Neural cell (in vitro differentiated cells): ENCODE data around the gene GRM2. TPM values are rescaled to one million over a fixed set of nuclear protein-coding genes. Genes with fewer than 3 reads are reported as not detected.

ENCODE experiments used
- H2AFZ ChIP-seq: fragments of 200-600, 300-800 bp; sonication (generic), shearing (Covaris generic); 2 replicates; pipeline ENCODE4 v1.6.0; 2014; ENCODE audit warnings: low read depth, mild to moderate bottlenecking, antibody characterized with exemption, low read length, moderate library complexity
- H3F3A ChIP-seq: fragments of 200-600 bp; shearing (Covaris generic); 2 replicates; pipeline ENCODE4 v1.6.1; 2016; ENCODE audit warnings: mild to moderate bottlenecking, moderate library complexity, mixed read lengths, antibody characterized with exemption, low read length; ENCODE audit not compliant: insufficient read depth, poor library complexity, severe bottlenecking
- H3K27ac ChIP-seq: fragments of 200-600, 300-800 bp; sonication (generic), shearing (Covaris generic); 2 replicates; pipeline ENCODE4 v1.5.1; 2014; ENCODE audit warnings: mild to moderate bottlenecking, low read length, moderate library complexity
- H3K27me3 ChIP-seq: fragments of 300-800, 200-600 bp; sonication (generic), shearing (Covaris generic); 2 replicates; pipeline ENCODE4 v1.6.0; 2014; ENCODE audit warnings: mild to moderate bottlenecking, low read depth, low read length, moderate library complexity; ENCODE audit not compliant: insufficient read depth
- H3K36me3 ChIP-seq: fragments of 300-800, 200-600 bp; sonication (generic), shearing (Covaris generic); 2 replicates; pipeline ENCODE4 v1.5.1; 2014; ENCODE audit warnings: mild to moderate bottlenecking, antibody characterized with exemption, low read length, moderate library complexity; ENCODE audit not compliant: insufficient read depth
- H3K4me2 ChIP-seq: fragments of 300-800, 200-600 bp; sonication (generic), shearing (Covaris generic); 2 replicates; pipeline ENCODE4 v1.6.0; 2014; ENCODE audit warnings: mild to moderate bottlenecking, low read length
- H3K4me3 ChIP-seq: fragments of 300-800, 200-600 bp; sonication (generic), shearing (Covaris generic); 2 replicates; pipeline ENCODE4 v1.5.1; 2014; ENCODE audit warnings: mild to moderate bottlenecking, low read length, moderate library complexity
- H3K79me2 ChIP-seq: fragments of 200-600 bp; shearing (Covaris generic); replicated peaks from 2 replicates; pipeline ENCODE4 v1.6.0; 2014; ENCODE audit warnings: mild to moderate bottlenecking, low read length, moderate library complexity; ENCODE audit not compliant: insufficient read depth
- H3K9ac ChIP-seq: fragments of 300-800, 200-600 bp; sonication (generic), shearing (Covaris generic); 2 replicates; pipeline ENCODE4 v1.6.1; 2016; ENCODE audit warnings: mild to moderate bottlenecking, low read length, mixed read lengths
- H3K9me2 ChIP-seq: fragments of 200-600 bp; shearing (Covaris generic); 2 replicates; pipeline ENCODE4 v1.6.1; 2016; ENCODE audit warnings: mild to moderate bottlenecking, low read length, mixed read lengths; ENCODE audit not compliant: insufficient read depth
- H3K9me3 ChIP-seq: fragments of 200-600, 300-800 bp; sonication (generic), shearing (Covaris generic); 2 replicates; pipeline ENCODE4 v1.6.1; 2016; ENCODE audit warnings: mild to moderate bottlenecking, mixed run types, low read length, moderate library complexity, mixed read lengths
- H4K20me1 ChIP-seq: fragments of 200-600 bp; shearing (Covaris generic); 2 replicates; pipeline ENCODE4 v1.6.1; 2016; ENCODE audit warnings: mild to moderate bottlenecking, mixed run types; ENCODE audit not compliant: insufficient read depth
- CTCF ChIP-seq: fragments of 450-650 bp; IDR thresholded peaks from 2 replicates; pipeline ENCODE4 v1.5.1; 2014; ENCODE audit warnings: antibody characterized with exemption, mild to moderate bottlenecking, moderate library complexity; ENCODE audit not compliant: poor library complexity, severe bottlenecking
- EP300 ChIP-seq: fragments of 450-650 bp; conservative IDR thresholded peaks from 2 replicates; pipeline ENCODE4 v1.6.1; 2014; ENCODE audit warnings: antibody characterized with exemption, mild to moderate bottlenecking, moderate library complexity; ENCODE audit not compliant: poor library complexity, severe bottlenecking
- EZH2 ChIP-seq: fragments of 200-600, 300-800 bp; shearing (Covaris generic), sonication (generic); IDR thresholded peaks from 2 replicates; pipeline ENCODE4 v1.6.1; 2014; ENCODE audit warnings: antibody characterized with exemption, low read length, borderline replicate concordance, mild to moderate bottlenecking; ENCODE audit not compliant: insufficient read depth, poor library complexity, severe bottlenecking
- MXI1 ChIP-seq: fragments of 450-650 bp; conservative IDR thresholded peaks from 2 replicates; pipeline ENCODE4 v1.6.1; 2014; ENCODE audit warnings: antibody characterized with exemption, mild to moderate bottlenecking; ENCODE audit not compliant: poor library complexity, severe bottlenecking
- POLR2AphosphoS5 ChIP-seq: IDR thresholded peaks from 2 replicates; pipeline ENCODE4 v1.6.1; 2012
- RAD21 ChIP-seq: fragments of 450-650 bp; conservative IDR thresholded peaks from 2 replicates; pipeline ENCODE4 v1.6.1; 2014; ENCODE audit warnings: antibody characterized with exemption, mild to moderate bottlenecking, moderate library complexity
- REST ChIP-seq: IDR thresholded peaks from 2 replicates; pipeline ENCODE4 v1.6.1; 2012; ENCODE audit warnings: borderline replicate concordance
- SMC3 ChIP-seq: fragments of 450-650 bp; conservative IDR thresholded peaks from 2 replicates; pipeline ENCODE4 v1.6.1; 2014; ENCODE audit warnings: antibody characterized with exemption, mild to moderate bottlenecking, moderate library complexity; ENCODE audit not compliant: poor library complexity
- TAF1 ChIP-seq: IDR thresholded peaks from 2 replicates; pipeline ENCODE4 v1.6.1; 2012; ENCODE audit warnings: low read depth
- polyA plus RNA-seq: library from polyadenylated mRNA; depleted of rRNA; stranded (reverse); fragments of >200 nt; gene quantifications from 2 replicates; pipeline ENCODE4 v1.2.3, GENCODE V29; 2014

The GRM2 gene
- polyA plus RNA-seq, 1 donor from 2014 or later = 9.1 TPM

GRCh38 chr3:51659942-51660341 lies 46.9 kb upstream of the GRM2 start:
- no peak overlapping the region for H3K9ac ChIP-seq
- peaks cover 4% of the 10 kb centered on the region for H3K36me3 ChIP-seq
- TF ChIP-seq REST = no peak
- TF ChIP-seq RAD21 = no peak
- no peak for TF ChIP-seq EP300
- no peak for TF ChIP-seq EZH2
- no peak for TF ChIP-seq MXI1
- no peak for TF ChIP-seq SMC3
- TF ChIP-seq TAF1 = no peak
- no peak for TF ChIP-seq CTCF
- no peak for TF ChIP-seq POLR2AphosphoS5
- H3F3A ChIP-seq = no peaks in the 10 kb centered on the region
- no peaks in the 10 kb centered on the region for H3K27me3 ChIP-seq
- no peak overlapping the region for H3K4me3 ChIP-seq
- no peak overlapping the region for H2AFZ ChIP-seq
- H3K4me2 ChIP-seq = no peak overlapping the region
- no peaks in the 10 kb centered on the region for H3K79me2 ChIP-seq
- H3K27ac ChIP-seq = no peak overlapping the region
- H3K9me2 ChIP-seq = no peaks in the 10 kb centered on the region
- no peaks in the 10 kb centered on the region for H4K20me1 ChIP-seq
- no peaks in the 10 kb centered on the region for H3K9me3 ChIP-seq

GRCh38 chr3:51662456-51662855 lies 44.4 kb upstream of the GRM2 start:
- Histone ChIP-seq H3K4me2 (no peak overlapping the region), H3K79me2 (no peaks in the 10 kb centered on the region), H2AFZ (no peak overlapping the region), H3K9me3 (no peaks in the 10 kb centered on the region), H3F3A (no peaks in the 10 kb centered on the region), H3K36me3 (no peaks in the 10 kb centered on the region), H3K27me3 (no peaks in the 10 kb centered on the region), H3K4me3 (no peak overlapping the region), H4K20me1 (no peaks in the 10 kb centered on the region), H3K9me2 (no peaks in the 10 kb centered on the region), H3K9ac (no peak overlapping the region), H3K27ac (no peak overlapping the region)
- no peak for TF ChIP-seq EZH2

- Histone ChIP-seq H3K9me2 (no peaks in the 10 kb centered on the region), H3K4me2 (no peak overlapping the region), H3K27ac (no peak overlapping the region), H3K9ac (no peak overlapping the region), H3K27me3 (no peaks in the 10 kb centered on the region), H3K36me3 (no peaks in the 10 kb centered on the region), H3F3A (no peaks in the 10 kb centered on the region), H3K9me3 (no peaks in the 10 kb centered on the region), H3K4me3 (no peak overlapping the region), H3K79me2 (no peaks in the 10 kb centered on the region), H4K20me1 (no peaks in the 10 kb centered on the region), H2AFZ (no peak overlapping the region)
- TF ChIP-seq EP300 = no peak
- no peak for TF ChIP-seq REST
- no peak for TF ChIP-seq EZH2
- TF ChIP-seq CTCF = no peak
- TF ChIP-seq TAF1 = no peak
- no peak for TF ChIP-seq MXI1
- TF ChIP-seq POLR2AphosphoS5 = no peak
- TF ChIP-seq SMC3 = no peak
- no peak for TF ChIP-seq RAD21
Measured at GRCh38 chr3:51668756-51669155, 38.1 kb upstream of the GRM2 start.
